Common myeloid progenitor, CD34-positive (primary cell): Measurements from ENCODE around the gene GLO1.

Experiments
- CTCF ChIA-PET: fragments of 350-600 bp; sonication (Branson Sonifier 250); formaldehyde crosslinking; loops from one replicate; lab custom pipeline; 2021; ENCODE audit warnings: antibody characterized with exemption; lab: Charles Lee
- POLR2A ChIA-PET: fragments of 350-600 bp; sonication (Branson Sonifier 250); formaldehyde crosslinking; loops from one replicate; lab custom pipeline; 2021; ENCODE audit warnings: antibody characterized with exemption; lab: Charles Lee
- DNase-seq, 3 donors: peaks; one replicate each; pipeline versions ENCODE4 v3.0.0 to v3.0.0-alpha.2; 2013
- H3K27ac ChIP-seq, 2 experiments: 1 replicate in 1 of 2; 2 replicates in 1 of 2; pipeline ENCODE4 v1.7.0; 2013; ENCODE audit warnings: inconsistent platforms in 2 of 2, low read length in 2 of 2, mild to moderate bottlenecking in 2 of 2, low read depth in 1 of 2, moderate library complexity in 1 of 2; ENCODE audit not compliant: severe bottlenecking in 2 of 2, insufficient read depth in 1 of 2, poor library complexity in 1 of 2
- H3K27me3 ChIP-seq, 5 experiments: replicated peaks in 2 of 5; 1 replicate in 3 of 5; 2 replicates in 2 of 5; pipeline versions ENCODE4 v1.6.1 to v1.7.0; 2013; ENCODE audit warnings: low read length in 4 of 5, mild to moderate bottlenecking in 2 of 5, moderate library complexity in 2 of 5, inconsistent platforms in 1 of 5; ENCODE audit not compliant: insufficient read depth in 5 of 5, control insufficient read depth in 4 of 5
- H3K36me3 ChIP-seq, 4 experiments: 1 replicate in 2 of 4; 2 replicates in 2 of 4; pipeline versions ENCODE4 v1.6.1 to v1.7.0; 2013; ENCODE audit warnings: low read length in 3 of 4, control low read depth in 1 of 4, mild to moderate bottlenecking in 1 of 4; ENCODE audit not compliant: control insufficient read depth in 4 of 4, insufficient read depth in 4 of 4
- H3K4me1 ChIP-seq, 4 experiments: 1 replicate in 3 of 4; 2 replicates in 1 of 4; pipeline versions ENCODE4 v1.6.1 to v1.7.1; 2013; ENCODE audit warnings: low read length in 3 of 4, mild to moderate bottlenecking in 3 of 4, control low read depth in 1 of 4, inconsistent platforms in 1 of 4, moderate library complexity in 1 of 4; ENCODE audit not compliant: control insufficient read depth in 4 of 4, insufficient read depth in 4 of 4; ENCODE audit errors: control extremely low read depth in 1 of 4
- H3K4me3 ChIP-seq, 7 experiments: 1 replicate in 4 of 7; 2 replicates in 3 of 7; pipeline versions ENCODE4 v1.5.1 to v1.7.0; 2013; ENCODE audit warnings: mild to moderate bottlenecking in 7 of 7, low read length in 6 of 7, moderate library complexity in 6 of 7, inconsistent platforms in 2 of 7, low read depth in 2 of 7, control low read depth in 1 of 7; ENCODE audit not compliant: insufficient read depth in 4 of 7, control insufficient read depth in 1 of 7; ENCODE audit errors: extremely low read depth in 1 of 7
- H3K9me3 ChIP-seq, 5 experiments: 1 replicate in 4 of 5; 2 replicates in 1 of 5; pipeline versions ENCODE4 v1.6.1 to v1.7.1; 2013; ENCODE audit warnings: low read length in 4 of 5, mild to moderate bottlenecking in 2 of 5, inconsistent platforms in 1 of 5, low read depth in 1 of 5, moderate library complexity in 1 of 5; ENCODE audit not compliant: control insufficient read depth in 4 of 5, insufficient read depth in 2 of 5; ENCODE audit errors: control extremely low read depth in 1 of 5
- WGBS: methylation state at CpG from one replicate; pipeline ENCODE4 v1.1.5; 2013; ENCODE audit not compliant: insufficient coverage; 5-methylcytosine and 5-hydroxymethylcytosine counted together

Gene GLO1

GRCh38 chr6:38650207-38650752, 52.7 kb downstream of the GLO1 start:
- H3K36me3 ChIP-seq, result no peaks in the 10 kb centered on the region
- no peak for DNase-seq
- no peak overlapping the region for H3K4me3 ChIP-seq
- CTCF ChIA-PET, result no interaction called here
- 100% methylated on average over 4 of the region's 5 CpGs for WGBS
- H3K27me3 ChIP-seq, result no peaks in the 10 kb centered on the region
- no peak overlapping the region for H3K27ac ChIP-seq
- H3K9me3 ChIP-seq, result no peaks in the 10 kb centered on the region
- no peaks in the 10 kb centered on the region for H3K4me1 ChIP-seq
- POLR2A ChIA-PET, result interaction anchor here (0.6 kb wide), 1 partner anchor 352 kb away, joined by 3 read pairs; no protein-coding TSS in a partner anchor

GRCh38 chr6:38649744-38650143, 53.2 kb downstream of the GLO1 start:
- Histone ChIP-seq H3K27me3 (no peaks in the 10 kb centered on the region), H3K27ac (no peak overlapping the region), H3K9me3 (no peaks in the 10 kb centered on the region), H3K36me3 (peaks cover 0 to 2% (median 0%) of the 10 kb centered on the region in 4 experiments), H3K4me3 (no peak overlapping the region), H3K4me1 (no peaks in the 10 kb centered on the region)
- ChIA-PET POLR2A (interaction anchor here (0.6 kb wide), 1 partner anchor 351 kb away, joined by 3 read pairs; no protein-coding TSS in a partner anchor), CTCF (no interaction called here)
- no peak for DNase-seq
- 100% methylated on average over 1 of the region's 2 CpGs for WGBS

- peaks cover 0 to 2% (median 0%) of the 10 kb centered on the region in 4 experiments for H3K36me3 ChIP-seq
- H3K27me3 ChIP-seq, result no peaks in the 10 kb centered on the region
- no peak overlapping the region for H3K4me3 ChIP-seq
- POLR2A ChIA-PET, result no interaction called here
- no peaks in the 10 kb centered on the region for H3K9me3 ChIP-seq
- H3K4me1 ChIP-seq, result no peaks in the 10 kb centered on the region
- CTCF ChIA-PET, result no interaction called here
- no peak for DNase-seq
- no peak overlapping the region for H3K27ac ChIP-seq
Observed at GRCh38 chr6:38648629-38649028, 54.3 kb downstream of the GLO1 start.

GRCh38 chr6:38646166-38646878, 56.6 kb downstream of the GLO1 start:
- CTCF ChIA-PET, result no interaction called here
- Histone ChIP-seq H3K9me3 (no peaks in the 10 kb centered on the region), H3K4me1 (no peaks in the 10 kb centered on the region), H3K4me3 (no peak overlapping the region), H3K27me3 (no peaks in the 10 kb centered on the region), H3K36me3 (peaks cover 0 to 2% (median 0%) of the 10 kb centered on the region in 4 experiments), H3K27ac (no peak overlapping the region)
- POLR2A ChIA-PET, result no interaction called here
- DNase-seq, result no peak
- 100% methylated on average over 3 of the region's 3 CpGs for WGBS

- H3K27ac ChIP-seq, result no peak overlapping the region
- H3K27me3 ChIP-seq, result no peaks in the 10 kb centered on the region
- peaks cover 0 to 2% (median 0%) of the 10 kb centered on the region in 4 experiments for H3K36me3 ChIP-seq
- peaks cover 0 to 12% (median 7%) of the 10 kb centered on the region in 4 experiments for H3K4me1 ChIP-seq
- WGBS, result 100% methylated on average over 1 of the region's 1 CpG
- H3K9me3 ChIP-seq, result no peaks in the 10 kb centered on the region
- no peak overlapping the region for H3K4me3 ChIP-seq
- POLR2A ChIA-PET, result no interaction called here
- no peak for DNase-seq
- CTCF ChIA-PET, result no interaction called here
Observed at GRCh38 chr6:38644951-38645350, 58.0 kb downstream of the GLO1 start.

- 10% methylated on average over 19 of the region's 32 CpGs for WGBS
- ChIA-PET POLR2A (interaction anchor here (0.6 kb wide), 1 partner anchor 14 kb away, joined by 3 read pairs; no protein-coding TSS in a partner anchor), CTCF (interaction anchor here (1.3 kb wide), 1 partner anchor 24 kb away, joined by 3 read pairs; no protein-coding TSS in a partner anchor)
- Histone ChIP-seq H3K4me1 (peaks cover 5 to 20% (median 17%) of the 10 kb centered on the region in 4 experiments), H3K27ac (peak overlapping the region; percentile 83 to 94), H3K9me3 (no peaks in the 10 kb centered on the region), H3K27me3 (no peaks in the 10 kb centered on the region), H3K4me3 (peak overlapping the region; percentile 82 to 96 (median 86)), H3K36me3 (peaks cover 0 to 2% (median 0%) of the 10 kb centered on the region in 4 experiments)
- DNase-seq, result peak in 2 of 3 donors; percentile 4 to 20
Observed at GRCh38 chr6:38640216-38640909, 62.6 kb downstream of the GLO1 start.
